ENCODE results near the gene RNF227. TPM values are rescaled to one million over a fixed set of nuclear protein-coding genes. Genes with fewer than 3 reads are reported as not detected.

RNF227 gene
- total RNA-seq, 1 donor = 2.8 TPM

DNA sequence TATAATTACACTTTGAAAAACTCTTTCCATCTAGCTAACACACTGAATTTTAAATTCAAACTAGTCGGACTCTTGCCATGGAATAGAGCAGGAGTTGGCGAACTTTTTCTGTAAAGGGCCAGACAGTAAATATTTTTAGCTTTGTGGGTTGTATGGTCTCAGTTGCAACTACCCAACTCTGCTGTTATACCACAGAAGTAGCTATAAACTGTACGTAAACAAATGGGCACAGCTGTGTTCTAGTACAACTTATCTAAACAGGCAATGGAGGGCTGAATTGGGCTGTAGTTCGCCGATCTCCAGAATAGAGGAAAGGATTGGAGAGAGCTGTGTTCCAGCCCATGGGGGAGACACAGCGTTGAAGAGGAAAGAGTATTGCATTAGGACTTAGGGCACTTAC is 24.7 kb upstream of the RNF227 start:
- no peak overlapping the region for H3K4me3 ChIP-seq (ENCODE audit: low read depth, low read length)
- no peak for DNase-seq (ENCODE audit: low read depth)
- TF ChIP-seq, protein P1, sequence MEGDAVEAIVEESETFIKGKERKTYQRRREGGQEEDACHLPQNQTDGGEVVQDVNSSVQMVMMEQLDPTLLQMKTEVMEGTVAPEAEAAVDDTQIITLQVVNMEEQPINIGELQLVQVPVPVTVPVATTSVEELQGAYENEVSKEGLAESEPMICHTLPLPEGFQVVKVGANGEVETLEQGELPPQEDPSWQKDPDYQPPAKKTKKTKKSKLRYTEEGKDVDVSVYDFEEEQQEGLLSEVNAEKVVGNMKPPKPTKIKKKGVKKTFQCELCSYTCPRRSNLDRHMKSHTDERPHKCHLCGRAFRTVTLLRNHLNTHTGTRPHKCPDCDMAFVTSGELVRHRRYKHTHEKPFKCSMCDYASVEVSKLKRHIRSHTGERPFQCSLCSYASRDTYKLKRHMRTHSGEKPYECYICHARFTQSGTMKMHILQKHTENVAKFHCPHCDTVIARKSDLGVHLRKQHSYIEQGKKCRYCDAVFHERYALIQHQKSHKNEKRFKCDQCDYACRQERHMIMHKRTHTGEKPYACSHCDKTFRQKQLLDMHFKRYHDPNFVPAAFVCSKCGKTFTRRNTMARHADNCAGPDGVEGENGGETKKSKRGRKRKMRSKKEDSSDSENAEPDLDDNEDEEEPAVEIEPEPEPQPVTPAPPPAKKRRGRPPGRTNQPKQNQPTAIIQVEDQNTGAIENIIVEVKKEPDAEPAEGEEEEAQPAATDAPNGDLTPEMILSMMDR (IDR thresholded peaks at IDR 0.05; ENCODE audit: insufficient read depth, low read length) = no peak

DNA sequence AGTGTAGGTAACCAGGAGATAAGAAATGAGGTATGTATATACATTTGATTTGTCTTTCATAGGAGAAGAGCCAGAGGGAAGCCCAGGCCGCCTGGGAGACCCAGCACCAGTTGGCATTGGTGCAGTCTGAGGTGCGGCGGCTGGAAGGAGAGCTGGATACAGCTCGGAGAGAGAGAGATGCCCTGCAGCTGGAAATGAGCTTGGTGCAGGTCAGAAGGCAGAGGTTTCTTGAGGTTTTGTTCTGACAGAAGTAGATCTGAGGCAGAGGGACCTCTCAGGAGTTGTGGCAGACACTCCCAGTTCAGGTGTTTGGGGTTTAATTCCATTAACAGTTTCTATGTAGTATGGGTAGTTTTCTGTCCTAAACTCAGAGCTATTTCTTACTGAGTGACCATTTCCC is 23.9 kb upstream of the RNF227 start:
- no peak overlapping the region for H3K4me3 ChIP-seq (ENCODE audit: low read depth, low read length)
- TF ChIP-seq, protein P1 (IDR thresholded peaks at IDR 0.05; ENCODE audit: insufficient read depth, low read length) = no peak
- DNase-seq (ENCODE audit: low read depth) = no peak

DNA sequence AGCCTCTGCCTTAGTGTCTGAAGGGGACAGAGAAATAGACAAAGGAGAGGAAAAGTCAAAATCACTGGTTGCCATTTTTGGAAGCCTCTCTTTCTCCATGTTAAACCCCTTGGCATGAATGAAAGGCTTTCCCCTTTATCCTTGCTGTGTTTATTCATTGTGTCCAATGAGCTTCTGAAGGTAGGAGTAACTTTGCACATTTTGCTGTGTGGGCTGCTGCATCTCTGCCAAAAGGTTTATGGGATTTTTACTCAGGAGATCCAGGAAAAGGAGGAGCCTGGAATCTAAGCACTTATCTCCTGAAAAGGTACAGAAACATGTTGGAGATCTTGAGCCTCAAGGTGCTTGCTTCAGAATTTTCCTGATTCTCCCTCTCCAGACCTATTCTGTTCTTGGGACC is 19.8 kb upstream of the RNF227 start:
- no peak overlapping the region for H3K4me3 ChIP-seq (ENCODE audit: low read depth, low read length)
- no peak for DNase-seq (ENCODE audit: low read depth)
- TF ChIP-seq, protein P1 (IDR thresholded peaks at IDR 0.05; ENCODE audit: insufficient read depth, low read length) = no peak

DNA sequence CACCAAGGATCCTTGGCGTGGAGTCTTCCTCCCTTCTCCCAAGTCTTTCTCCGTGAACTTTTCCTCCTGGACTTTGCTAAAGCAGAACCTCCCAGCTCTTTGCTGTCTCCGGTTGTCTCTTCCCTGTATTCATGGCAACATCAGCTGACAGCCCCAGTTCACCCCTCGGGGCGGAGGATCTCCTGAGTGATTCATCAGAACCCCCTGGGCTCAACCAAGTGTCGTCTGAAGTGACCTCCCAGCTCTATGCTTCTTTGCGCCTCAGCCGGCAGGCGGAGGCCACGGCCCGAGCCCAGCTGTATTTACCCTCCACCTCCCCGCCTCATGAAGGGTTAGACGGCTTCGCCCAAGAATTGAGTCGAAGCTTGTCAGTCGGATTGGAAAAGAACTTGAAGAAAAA is 16.9 kb upstream of the RNF227 start:
- peak; percentile 43 for DNase-seq (ENCODE audit: low read depth)
- H3K4me3 ChIP-seq (ENCODE audit: low read depth, low read length) = peak overlapping the region; percentile 100
- TF ChIP-seq, protein P1 (IDR thresholded peaks at IDR 0.05; ENCODE audit: insufficient read depth, low read length) = peak; percentile 53

DNA sequence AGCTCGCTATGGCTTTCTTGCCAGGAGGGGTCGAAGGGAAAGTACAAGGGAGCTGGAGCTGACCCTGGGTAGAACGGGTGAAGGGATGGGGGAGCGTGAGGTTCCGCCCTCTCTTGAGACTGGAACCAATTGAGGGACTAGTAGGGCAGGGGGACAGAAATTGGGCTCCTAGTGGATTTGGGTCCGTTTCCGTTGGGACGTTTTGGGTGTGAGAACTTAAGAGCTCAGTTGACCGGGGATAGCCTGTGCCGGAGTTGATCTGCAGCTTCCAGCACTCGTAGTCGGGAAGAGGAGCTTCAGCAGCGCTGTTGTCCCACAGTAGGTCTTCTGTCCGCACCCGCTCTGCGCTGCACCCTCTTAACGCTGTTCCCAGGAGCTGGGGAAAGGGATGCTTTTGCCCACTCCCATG is 16.4 kb upstream of the RNF227 start:
- DNase-seq (ENCODE audit: low read depth) = peak; percentile 33
- peak overlapping the region; percentile 100 for H3K4me3 ChIP-seq (ENCODE audit: low read depth, low read length)
- TF ChIP-seq, protein P1 (IDR thresholded peaks at IDR 0.05; ENCODE audit: insufficient read depth, low read length) = no peak

- DNase-seq (ENCODE audit: low read depth) = peak; percentile 99
- H3K4me3 ChIP-seq (ENCODE audit: low read depth, low read length) = peak within 1 kb of the TSS; percentile 100
- TF ChIP-seq, protein P1 (IDR thresholded peaks at IDR 0.05; ENCODE audit: insufficient read depth, low read length) = no peak
Observed at GRCh38 chr17:7931709-7932482, 15.8 kb upstream of the RNF227 start, which contains the start of the genes CNTROB and TRAPPC1. CNTROB (plus strand) TSS chr17:7932206; CDS start chr17:7933080, 874 bp downstream. TRAPPC1 (minus strand) TSS chr17:7931946; CDS start chr17:7931829, 117 bp downstream.
